Stimulated activated CD8-positive, alpha-beta memory T cell treated with anti-CD3 and anti-CD28 coated beads, Interleukin-12 subunit alpha, Interleukin-12 subunit beta, amount 100 ng/mL, for 1 hour (primary cell): ENCODE measurements around the gene GABPB1.

Source experiments
- DNase-seq: peaks from one replicate; pipeline ENCODE4 v3.0.0-alpha.2; 2020; ENCODE audit warnings: low read depth

The GABPB1 gene

DNA sequence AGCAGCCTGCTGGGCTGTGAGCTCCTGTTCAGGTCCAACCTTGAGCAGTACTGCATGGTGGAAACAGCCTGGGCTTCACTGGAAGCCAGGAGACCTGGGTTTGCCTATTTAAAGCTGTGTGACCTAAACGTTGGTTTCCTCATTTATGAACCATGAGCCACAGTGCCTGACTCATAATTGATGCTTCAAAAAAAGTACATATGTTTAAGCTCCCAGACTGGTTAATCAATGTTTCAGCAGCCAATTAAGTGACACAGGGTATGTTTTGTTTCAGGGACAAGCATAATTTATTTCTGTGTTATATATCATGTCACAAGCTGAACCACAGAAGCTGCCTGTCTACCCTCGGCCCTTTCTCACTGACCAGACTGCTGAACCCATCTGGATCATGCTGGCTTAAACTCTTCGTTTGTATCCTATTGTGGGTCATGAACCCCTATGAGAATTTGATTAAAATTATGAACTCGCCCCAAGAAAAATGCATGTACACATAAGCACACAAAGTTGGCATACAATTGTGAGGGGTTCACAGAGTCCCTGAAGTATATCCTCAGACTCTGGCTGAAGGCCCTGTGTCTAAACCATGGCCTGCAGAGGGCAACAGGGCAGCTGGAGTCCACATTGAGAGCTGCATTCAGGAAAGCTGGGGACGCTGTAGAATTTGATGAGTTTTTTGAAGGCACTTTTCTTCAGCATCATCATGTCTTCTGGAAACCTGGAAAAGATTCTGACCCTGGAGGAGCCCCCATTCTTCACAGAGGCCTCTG lies 113.1 kb downstream of the GABPB1 start:
- DNase-seq = no peak

GRCh38 chr15:50238255-50238654 lies 116.7 kb downstream of the GABPB1 start:
- no peak for DNase-seq

- no peak for DNase-seq
Measured at GRCh38 chr15:50236433-50236832, 118.6 kb downstream of the GABPB1 start.

GRCh38 chr15:50235794-50236193 lies 119.2 kb downstream of the GABPB1 start:
- no peak for DNase-seq

DNA sequence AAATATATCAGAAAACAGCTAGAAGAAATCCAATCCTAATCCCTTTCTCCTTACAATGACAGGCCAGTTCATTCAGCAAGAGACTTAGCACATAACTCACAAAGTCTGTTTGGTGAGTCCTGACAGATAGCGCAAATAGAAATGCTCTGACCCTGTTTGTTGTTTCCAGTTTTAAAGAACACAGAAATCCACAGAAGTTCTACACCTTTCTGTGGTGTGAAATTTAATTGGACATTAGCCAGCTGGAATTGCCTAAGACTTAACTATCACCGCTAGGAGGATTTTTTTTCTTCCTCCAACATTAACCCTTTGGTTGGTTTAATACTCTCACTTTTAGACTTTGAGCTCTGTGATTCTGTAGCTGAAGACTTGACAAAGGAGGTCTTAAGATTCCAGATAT lies 120.2 kb downstream of the GABPB1 start:
- no peak for DNase-seq

DNA sequence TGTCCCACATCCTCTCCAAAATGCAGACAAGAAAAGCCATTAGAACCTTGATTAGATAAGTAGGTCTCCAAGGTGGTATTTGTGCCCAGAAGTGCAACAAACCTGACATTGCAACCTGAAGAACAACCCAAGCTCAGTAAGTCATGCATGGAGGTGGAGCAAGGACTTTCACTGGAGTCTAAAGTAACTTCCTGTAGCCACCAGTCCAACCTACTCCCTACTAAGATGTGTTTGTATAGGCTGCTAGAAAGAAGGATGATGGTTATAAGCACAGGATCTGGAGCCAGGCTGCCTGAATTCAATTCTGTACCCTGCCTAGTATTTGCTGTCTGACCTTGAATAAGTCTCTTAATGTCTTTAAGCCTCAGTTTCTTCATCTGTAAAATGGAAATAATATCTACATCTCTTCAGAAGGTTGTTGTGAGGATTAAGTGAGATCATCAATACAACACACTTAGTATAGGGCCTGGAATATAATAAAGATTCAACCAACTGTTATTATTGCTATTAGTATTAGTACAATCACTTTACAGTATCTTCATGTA lies 121.7 kb downstream of the GABPB1 start:
- DNase-seq = no peak

DNA sequence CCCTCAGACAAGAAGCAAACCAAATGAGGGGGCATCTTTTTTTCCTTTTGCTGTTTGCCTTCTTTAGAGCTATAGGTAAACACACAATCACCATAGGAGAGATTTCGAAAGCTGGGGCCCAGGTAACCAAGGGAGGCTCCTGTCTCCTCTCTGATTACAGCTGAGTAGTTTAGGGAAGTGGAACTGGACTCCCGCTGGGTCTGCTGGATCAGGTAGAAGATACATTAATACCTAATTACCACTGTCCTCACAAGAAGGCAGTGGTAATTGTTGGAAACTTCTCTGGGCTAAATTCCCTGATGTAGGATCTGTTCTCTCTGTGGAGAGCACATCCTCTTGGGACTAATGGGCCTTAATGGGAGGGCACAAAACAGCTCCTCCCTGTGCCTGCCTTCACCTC lies 122.2 kb downstream of the GABPB1 start:
- no peak for DNase-seq

DNA sequence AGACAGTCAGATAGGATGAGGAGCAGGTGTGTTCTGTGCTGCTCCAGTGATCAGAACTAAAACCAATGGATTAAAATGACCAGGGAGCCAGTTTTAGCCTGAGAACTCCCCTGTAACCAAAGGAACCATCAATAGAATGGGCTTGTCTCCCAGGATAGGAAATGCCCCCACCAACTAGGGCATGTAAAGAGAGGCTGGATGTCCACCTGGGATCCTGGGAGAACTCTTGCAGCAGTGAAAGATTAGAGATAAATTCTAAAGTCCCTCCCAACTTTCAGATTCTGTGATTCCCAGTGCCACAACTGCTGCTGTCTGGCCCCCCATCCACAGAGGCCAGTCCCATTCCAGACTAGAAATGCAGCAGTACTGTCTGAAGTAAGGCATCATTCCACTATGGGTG lies 123.2 kb downstream of the GABPB1 start:
- DNase-seq = no peak

GRCh38 chr15:50229336-50229735 lies 125.7 kb downstream of the GABPB1 start:
- DNase-seq = no peak

- no peak for DNase-seq
Measured at GRCh38 chr15:50228866-50229265, 126.1 kb downstream of the GABPB1 start.

- DNase-seq = no peak
Measured at GRCh38 chr15:50227076-50227475, 127.9 kb downstream of the GABPB1 start.

- DNase-seq = no peak
Measured at GRCh38 chr15:50225938-50226337, 129.1 kb downstream of the GABPB1 start.
